Eye (tissue), 1 donor: Measurements from ENCODE around the gene GPR31.
"Not testable (repeated sequence)": the region's sequence is repeated elsewhere in the genome, so short reads cannot be mapped to it uniquely, and the experiment has no call there.

Source experiments
- DNase-seq: peaks from one replicate; pipeline ENCODE4 v3.0.0-alpha.2; 2015

Gene GPR31

GRCh38 chr6:167157863-167158262 lies at the start of gene GPR31:
GPR31 (minus strand) TSS chr6:167157980; CDS start chr6:167157831, 149 bp downstream.
- DNase-seq = no peak

DNA sequence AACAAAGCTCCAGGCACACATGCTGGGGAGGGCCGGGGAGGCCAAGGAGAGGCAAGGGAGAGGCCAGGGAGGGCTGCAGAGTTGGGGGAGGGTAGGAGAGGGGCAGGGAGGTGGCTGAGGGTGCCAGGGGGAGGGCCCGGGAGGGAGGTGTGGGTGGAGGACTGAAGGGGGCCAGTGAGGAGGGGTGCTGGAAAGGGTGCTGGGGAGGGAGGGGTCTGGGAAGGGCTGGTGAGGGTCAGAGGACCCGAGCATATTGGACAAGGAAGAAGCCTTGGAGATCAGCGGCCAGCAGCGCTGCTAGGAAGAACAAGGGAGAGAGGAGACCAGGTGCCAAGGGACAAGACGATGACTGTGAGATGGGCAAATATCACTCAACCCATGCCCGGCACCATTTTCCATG lies 49.7 kb upstream of the GPR31 start:
- DNase-seq = no peak

DNA sequence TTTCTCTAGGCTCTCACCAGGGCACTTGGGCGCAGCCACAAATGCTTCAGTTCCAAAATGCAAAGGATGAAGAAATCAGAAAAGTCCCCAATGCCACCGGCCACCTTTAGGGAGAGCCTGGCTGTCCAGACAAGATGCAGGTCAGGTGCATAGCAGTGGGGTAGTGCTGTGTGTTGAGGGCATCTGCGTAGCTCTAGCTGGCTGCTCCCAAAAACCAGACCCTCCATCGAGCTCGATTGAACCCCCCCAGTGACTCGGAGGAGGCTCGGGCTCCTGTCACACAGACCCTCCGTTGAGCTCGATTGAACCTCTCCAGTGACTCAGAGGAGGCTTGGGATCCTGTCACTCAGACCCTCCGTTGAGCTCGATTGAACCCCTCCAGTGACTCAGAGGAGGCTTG lies 47.5 kb upstream of the GPR31 start:
- DNase-seq = not testable (repeated sequence)

- not testable (repeated sequence) for DNase-seq
These were observed 46.2 kb upstream of the GPR31 start for GRCh38 chr6:167204059-167204348.

GRCh38 chr6:167203261-167204058 lies 45.7 kb upstream of the GPR31 start:
- DNase-seq = not testable (repeated sequence)

GRCh38 chr6:167202613-167203012 lies 44.8 kb upstream of the GPR31 start:
- not testable (repeated sequence) for DNase-seq

GRCh38 chr6:167200806-167201205 lies 43.0 kb upstream of the GPR31 start:
- no peak for DNase-seq

DNA sequence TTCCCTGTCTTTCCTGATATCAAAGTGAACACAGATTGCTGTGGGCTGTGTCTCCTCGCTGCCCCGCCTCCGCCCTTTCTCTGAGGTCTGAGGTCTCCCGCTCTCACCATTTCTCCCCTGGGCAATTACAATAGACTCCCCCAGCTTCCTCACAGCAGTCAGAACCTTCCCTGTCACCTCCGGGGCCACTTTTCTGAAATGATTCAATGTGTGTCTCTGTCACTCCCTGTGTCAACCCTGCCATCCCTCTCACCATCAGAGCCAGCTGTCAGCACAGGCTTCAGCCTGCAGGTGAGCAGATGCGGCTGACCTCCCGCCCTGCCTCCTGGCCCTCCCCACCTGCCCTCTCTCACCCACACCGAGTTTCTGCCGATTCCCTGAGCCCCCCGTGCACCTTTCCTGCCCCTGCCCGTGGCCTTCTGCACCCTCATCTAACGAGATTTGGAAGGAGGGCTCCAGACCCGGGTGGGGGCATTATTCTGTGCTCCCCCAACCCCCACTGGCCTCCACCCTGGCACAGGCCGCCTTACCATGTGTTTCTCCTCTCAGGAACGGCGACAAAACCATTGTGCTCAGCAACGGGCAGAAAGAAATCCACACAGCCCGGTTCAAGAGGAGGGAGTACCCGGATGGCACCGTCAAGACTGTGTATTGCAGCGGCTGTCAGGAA lies 38.3 kb upstream of the GPR31 start:
- DNase-seq = not testable (repeated sequence)

DNA sequence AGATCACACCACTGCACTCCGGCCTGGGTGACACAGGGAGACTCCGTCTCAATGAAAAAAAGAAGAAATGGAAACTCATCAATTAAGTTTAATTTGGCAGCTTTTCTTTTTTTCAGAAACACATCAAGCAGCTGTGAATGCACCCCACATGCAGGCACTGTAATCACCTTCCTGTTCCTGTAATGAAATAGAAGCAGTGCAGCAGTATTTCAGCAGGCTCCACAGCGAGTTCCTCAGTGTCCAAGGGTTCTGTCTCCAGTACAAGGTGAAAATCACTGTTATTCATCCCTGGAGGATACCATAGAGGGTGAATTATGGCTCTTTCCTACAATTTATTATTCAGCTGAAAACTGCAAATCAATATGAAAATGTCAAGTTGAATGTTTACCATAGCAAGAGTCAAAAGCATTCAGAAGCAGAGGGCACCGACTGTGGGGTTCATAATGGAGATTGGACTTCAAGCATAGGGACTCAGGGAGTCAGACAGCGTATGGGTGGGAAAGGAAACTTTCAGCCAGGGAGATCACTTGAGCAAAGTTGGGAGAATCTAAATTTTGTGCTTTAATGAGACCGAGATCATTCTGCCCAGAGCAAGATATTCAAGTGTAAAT lies 35.8 kb upstream of the GPR31 start:
- DNase-seq = not testable (repeated sequence)

- DNase-seq = not testable (repeated sequence)
These were observed 33.3 kb upstream of the GPR31 start for GRCh38 chr6:167191043-167191583.

- DNase-seq = not testable (repeated sequence)
These were observed 29.5 kb upstream of the GPR31 start for GRCh38 chr6:167187275-167187674.

- not testable (repeated sequence) for DNase-seq
These were observed 27.3 kb upstream of the GPR31 start for GRCh38 chr6:167185101-167185500.

GRCh38 chr6:167182913-167183314 lies 25.1 kb upstream of the GPR31 start:
- not testable (repeated sequence) for DNase-seq

DNA sequence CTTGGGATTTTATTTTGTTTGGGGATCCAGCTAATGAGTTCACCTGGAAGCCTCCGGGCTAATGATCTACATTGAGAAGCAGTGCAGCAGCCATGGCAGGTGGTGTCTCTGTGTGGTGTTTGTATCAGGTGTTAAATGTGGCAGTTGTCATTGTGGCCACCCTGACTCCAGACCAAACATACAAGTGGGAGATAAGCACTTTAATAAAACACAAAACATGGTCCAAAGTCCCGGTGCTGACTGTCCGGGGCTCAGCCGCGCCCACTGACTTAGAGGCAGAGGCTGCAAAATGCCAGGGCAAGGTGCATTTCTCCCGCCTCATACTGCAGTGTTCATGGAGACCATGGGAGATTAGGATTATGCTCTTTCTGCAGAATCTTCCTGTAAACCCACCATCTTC lies 23.6 kb upstream of the GPR31 start:
- DNase-seq = not testable (repeated sequence)

DNA sequence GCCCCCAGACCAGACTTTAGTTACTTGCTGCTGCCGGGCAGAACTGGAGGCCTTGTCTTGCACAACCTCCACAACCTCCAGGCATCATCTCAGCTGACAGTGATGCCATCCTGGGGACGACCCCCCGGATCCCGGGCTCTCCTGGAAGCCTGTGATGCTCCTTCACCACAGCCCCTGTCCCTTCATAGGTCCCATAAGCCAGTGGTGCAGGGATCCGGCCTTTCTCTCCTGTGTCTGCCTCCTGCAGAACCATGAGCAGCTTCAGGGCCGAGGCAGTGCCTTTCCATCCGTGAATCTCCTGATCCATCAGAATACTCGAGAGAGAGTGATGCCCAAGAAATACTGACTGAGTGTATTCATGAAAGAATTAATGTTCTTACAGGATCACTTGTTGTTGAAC lies 22.3 kb upstream of the GPR31 start:
- DNase-seq = not testable (repeated sequence)

DNA sequence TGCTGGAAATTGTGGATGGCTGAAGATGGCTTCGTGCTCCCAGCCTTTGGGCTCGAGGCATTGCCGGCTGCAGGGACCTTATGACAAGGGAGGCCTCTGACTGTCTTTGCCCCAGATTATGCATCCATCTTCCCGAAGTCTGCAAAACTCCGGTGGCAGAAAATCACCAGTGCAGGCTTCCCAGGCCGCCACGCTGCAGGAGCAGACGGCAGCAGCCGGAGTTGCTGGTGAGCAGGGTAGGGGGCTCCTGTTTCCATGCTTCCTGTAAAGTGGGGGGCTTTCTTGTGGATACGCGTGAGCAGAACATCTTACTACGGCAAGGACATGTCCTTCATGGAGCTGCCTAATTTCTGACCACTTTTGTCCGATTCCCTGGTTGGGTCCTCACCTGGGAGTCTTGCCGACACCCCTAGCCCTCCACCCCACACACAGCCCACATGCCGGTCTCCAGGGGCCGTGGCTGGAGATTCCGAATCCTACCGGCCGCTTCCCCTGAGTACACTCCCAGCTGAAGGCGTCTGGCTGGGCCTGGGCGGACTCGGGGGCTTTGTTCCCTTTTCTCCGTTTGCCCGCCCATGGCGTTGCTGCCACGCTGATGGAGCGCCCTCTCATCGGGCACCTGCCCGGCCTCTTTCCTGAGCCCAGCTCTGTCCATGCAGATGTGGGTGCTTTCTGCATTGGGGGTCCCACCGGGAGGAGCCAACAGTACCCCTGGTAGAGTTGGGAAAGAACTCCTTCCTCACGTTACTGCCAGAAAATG lies 21.3 kb upstream of the GPR31 start:
- DNase-seq = not testable (repeated sequence)

DNA sequence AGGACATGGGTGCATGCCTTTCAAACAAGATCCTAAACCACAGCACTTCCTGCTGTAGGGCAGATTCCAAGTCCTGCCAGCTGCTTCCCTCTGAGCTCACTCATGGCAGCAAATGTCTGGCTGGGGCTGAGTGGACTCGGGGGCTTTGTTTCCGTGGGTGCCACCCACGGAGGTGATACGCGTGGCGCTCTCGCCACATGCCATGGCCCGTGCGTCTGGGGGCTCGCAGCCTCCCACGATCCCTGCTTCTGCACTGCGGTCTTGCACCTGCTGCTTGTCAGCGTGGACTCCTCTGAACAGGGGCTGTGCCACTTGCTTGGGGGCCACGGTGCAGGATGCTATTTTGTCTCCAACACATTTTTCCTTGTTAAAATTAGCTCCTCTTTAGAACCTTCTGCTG lies 19.5 kb upstream of the GPR31 start:
- not testable (repeated sequence) for DNase-seq

DNA sequence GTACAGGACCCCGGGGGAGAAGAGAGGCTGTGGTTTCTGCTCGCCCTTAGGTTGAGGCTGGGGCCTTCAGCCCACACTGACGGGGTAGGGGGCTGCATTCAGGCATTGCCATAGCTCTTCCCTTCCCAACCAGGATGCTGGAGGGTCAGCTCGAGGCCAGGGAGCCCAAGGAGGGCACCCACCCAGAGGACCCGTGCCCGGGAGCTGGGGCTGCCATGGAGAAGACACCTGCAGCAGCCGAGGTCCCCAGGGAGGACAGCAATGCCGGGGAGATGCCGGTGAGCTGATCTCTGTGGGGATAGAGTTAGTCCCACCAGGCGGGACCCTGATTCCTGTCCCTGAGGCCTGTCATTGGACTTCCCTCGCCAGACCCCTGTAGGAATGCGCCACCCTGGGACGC lies 14.2 kb upstream of the GPR31 start:
- not testable (repeated sequence) for DNase-seq

GRCh38 chr6:167171300-167171699 lies 13.5 kb upstream of the GPR31 start:
- not testable (repeated sequence) for DNase-seq

DNA sequence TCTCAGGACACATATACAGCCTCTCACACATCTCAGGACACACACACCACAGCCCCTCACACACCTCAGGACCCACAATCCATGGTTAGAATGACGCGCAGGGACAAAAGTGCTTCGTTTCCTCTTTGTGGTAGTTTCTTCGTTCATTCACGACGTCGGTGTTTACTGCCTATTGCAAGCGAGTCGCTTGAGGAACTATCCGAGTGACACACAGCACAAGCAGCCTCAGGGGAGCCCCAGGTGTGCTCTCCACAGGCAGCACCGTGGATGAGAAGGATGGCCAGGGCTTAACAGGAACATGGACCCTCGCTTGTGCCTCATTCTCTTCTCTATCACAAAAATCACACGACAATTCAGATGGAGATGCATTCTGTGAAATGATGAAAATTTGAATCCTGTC lies 12.1 kb upstream of the GPR31 start:
- DNase-seq = not testable (repeated sequence)

- DNase-seq = not testable (repeated sequence)
These were observed 10.5 kb upstream of the GPR31 start for GRCh38 chr6:167168296-167168695.

- not testable (repeated sequence) for DNase-seq
These were observed 9.9 kb upstream of the GPR31 start for GRCh38 chr6:167167699-167168098.
